PC-3 (cell line): ENCODE data around the gene DNAL1. TPM values are rescaled to one million over a fixed set of nuclear protein-coding genes. Genes with fewer than 3 reads are reported as not detected.

Source experiments
- ATAC-seq: fragments of 200-7000 bp; cut with Tn5 transposase; 2 replicates; pipeline ENCODE4 v1.9.1; 2020; ENCODE audit warnings: mild to moderate bottlenecking, moderate library complexity
- BruUV-seq: library from RNA; stranded (reverse); fragments of 400-500 nt; replicated peaks from 2 replicates; lab custom pipeline; 2021; lab: Mats Ljungman, UMichigan
- CTCF ChIA-PET: fragments of 300-600 bp; sonication (Branson Sonifier 250); formaldehyde crosslinking; loops from one replicate; lab custom pipeline; 2022; ENCODE audit warnings: antibody characterized with exemption; lab: Charles Lee
- POLR2A ChIA-PET: fragments of 300-600 bp; sonication (Branson Sonifier 250); formaldehyde crosslinking; loops from one replicate; lab custom pipeline; 2022; ENCODE audit warnings: antibody characterized with exemption; ENCODE audit not compliant: unreplicated experiment; lab: Charles Lee
- DNase-seq: peaks from one replicate; pipeline ENCODE4 v3.0.0-alpha.2; 2015
- H2AFZ ChIP-seq: fragments of 300-600 bp; sonication (generic); 2 replicates; pipeline ENCODE4 v1.6.0; 2016; ENCODE audit warnings: antibody characterized with exemption, low read length
- H3F3A ChIP-seq: fragments of 300-600 bp; sonication (generic); one replicate; pipeline ENCODE4 v1.6.0; 2017; ENCODE audit warnings: antibody characterized with exemption, low read length, control low read depth, mild to moderate bottlenecking; ENCODE audit not compliant: unreplicated experiment
- H3K27ac ChIP-seq: fragments of 300-600 bp; sonication (generic); 2 replicates; pipeline ENCODE4 v1.5.1; 2016; ENCODE audit warnings: mild to moderate bottlenecking, low read length
- H3K27me3 ChIP-seq: fragments of 300-600 bp; sonication (generic); 2 replicates; pipeline ENCODE4 v1.6.1; 2016; ENCODE audit warnings: low read length, mixed read lengths
- H3K36me3 ChIP-seq: fragments of 300-600 bp; sonication (generic); 2 replicates; pipeline ENCODE4 v1.6.1; 2016; ENCODE audit warnings: low read depth, mixed run types, low read length, mixed read lengths
- H3K4me1 ChIP-seq: fragments of 300-600 bp; sonication (generic); 2 replicates; pipeline ENCODE4 v1.5.1; 2016; ENCODE audit warnings: low read length; ENCODE audit not compliant: insufficient read depth
- H3K4me2 ChIP-seq: fragments of 300-600 bp; sonication (generic); 2 replicates; pipeline ENCODE4 v1.6.0; 2016; ENCODE audit warnings: low read length
- H3K4me3 ChIP-seq: fragments of 300-600 bp; sonication (generic); 2 replicates; pipeline ENCODE4 v1.5.1; 2016; ENCODE audit warnings: mild to moderate bottlenecking, low read length, mixed read lengths
- H3K79me2 ChIP-seq: fragments of 300-600 bp; sonication (generic); 2 replicates; pipeline ENCODE4 v1.6.1; 2017; ENCODE audit warnings: low read length, mixed read lengths
- H3K9ac ChIP-seq: fragments of 300-600 bp; sonication (generic); 2 replicates; pipeline ENCODE4 v1.6.0; 2016; ENCODE audit warnings: mild to moderate bottlenecking, low read length
- H3K9me2 ChIP-seq: fragments of 300-600 bp; sonication (generic); replicated peaks from 2 replicates; pipeline ENCODE4 v1.6.1; 2016; ENCODE audit warnings: mixed run types, low read length, mixed read lengths
- H3K9me3 ChIP-seq: fragments of 300-600 bp; sonication (generic); 2 replicates; pipeline ENCODE4 v1.6.1; 2016; ENCODE audit warnings: low read length, mixed read lengths
- H4K20me1 ChIP-seq: fragments of 300-600 bp; sonication (generic); 2 replicates; pipeline ENCODE4 v1.6.1; 2016; ENCODE audit warnings: low read length, mixed read lengths
- EZH2 ChIP-seq: fragments of 300-600 bp; sonication (generic); IDR thresholded peaks from one replicate; pipeline ENCODE4 v1.6.1; 2017; ENCODE audit warnings: antibody characterized with exemption, mild to moderate bottlenecking, low read length; ENCODE audit not compliant: unreplicated experiment
- EZH2phosphoT487 ChIP-seq: fragments of 300-600 bp; sonication (generic); IDR thresholded peaks from 2 replicates; pipeline ENCODE4 v1.6.1; 2018; ENCODE audit warnings: mild to moderate bottlenecking, antibody characterized with exemption, low read length, borderline replicate concordance
- intact Hi-C: fragments of 100-400 bp; cut with micrococcal nuclease; formaldehyde crosslinking; loops from 2 replicates; pipeline ENCODE4 v1.9.0; 2023
- total RNA-seq: library from RNA; depleted of rRNA; stranded (reverse); fragments of >200 nt; gene quantifications from 2 replicates; pipeline ENCODE4 v1.2.3, GENCODE V29; 2014
- TF ChIP-seq, protein P1 (sequence below): fragments of 300-600 bp; sonication (generic); conservative IDR thresholded peaks from 2 replicates; pipeline ENCODE4 v1.5.1; 2017; ENCODE audit warnings: antibody characterized with exemption, low read depth, mild to moderate bottlenecking, low read length

Gene DNAL1
- total RNA-seq, 1 experiment from 2014 or later = 2.6 TPM

DNA sequence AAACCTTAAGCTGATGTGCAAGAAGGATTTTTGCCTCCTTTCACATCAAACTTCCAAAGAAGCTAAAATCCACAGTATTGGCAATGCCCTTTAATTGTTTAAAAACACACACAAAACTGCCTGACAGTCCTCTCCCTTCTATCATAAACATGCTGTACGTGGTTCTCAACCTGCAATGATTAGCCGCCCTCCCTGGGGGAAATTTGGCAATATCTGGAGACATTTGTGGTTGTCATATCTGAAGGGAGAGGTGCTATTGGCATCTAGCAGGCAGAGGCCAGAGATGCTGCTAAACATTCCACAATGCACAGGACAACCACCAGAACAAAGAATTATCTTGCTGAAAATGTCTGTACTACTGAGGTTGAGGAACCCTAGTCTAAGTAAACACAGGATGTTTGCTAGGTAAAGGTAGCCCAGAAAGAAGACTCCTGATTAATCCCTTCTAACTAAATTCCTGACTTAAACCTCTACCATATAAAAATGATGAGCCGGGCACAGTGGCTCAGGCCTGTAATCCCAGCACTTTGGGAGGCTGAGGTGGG is 31.3 kb upstream of the DNAL1 start:
- TF ChIP-seq EZH2phosphoT487 (no peak), EZH2 (no peak)
- TF ChIP-seq, protein P1, sequence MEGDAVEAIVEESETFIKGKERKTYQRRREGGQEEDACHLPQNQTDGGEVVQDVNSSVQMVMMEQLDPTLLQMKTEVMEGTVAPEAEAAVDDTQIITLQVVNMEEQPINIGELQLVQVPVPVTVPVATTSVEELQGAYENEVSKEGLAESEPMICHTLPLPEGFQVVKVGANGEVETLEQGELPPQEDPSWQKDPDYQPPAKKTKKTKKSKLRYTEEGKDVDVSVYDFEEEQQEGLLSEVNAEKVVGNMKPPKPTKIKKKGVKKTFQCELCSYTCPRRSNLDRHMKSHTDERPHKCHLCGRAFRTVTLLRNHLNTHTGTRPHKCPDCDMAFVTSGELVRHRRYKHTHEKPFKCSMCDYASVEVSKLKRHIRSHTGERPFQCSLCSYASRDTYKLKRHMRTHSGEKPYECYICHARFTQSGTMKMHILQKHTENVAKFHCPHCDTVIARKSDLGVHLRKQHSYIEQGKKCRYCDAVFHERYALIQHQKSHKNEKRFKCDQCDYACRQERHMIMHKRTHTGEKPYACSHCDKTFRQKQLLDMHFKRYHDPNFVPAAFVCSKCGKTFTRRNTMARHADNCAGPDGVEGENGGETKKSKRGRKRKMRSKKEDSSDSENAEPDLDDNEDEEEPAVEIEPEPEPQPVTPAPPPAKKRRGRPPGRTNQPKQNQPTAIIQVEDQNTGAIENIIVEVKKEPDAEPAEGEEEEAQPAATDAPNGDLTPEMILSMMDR = no peak
- Histone ChIP-seq H3K79me2 (no peaks in the 10 kb centered on the region), H3K9me3 (no peaks in the 10 kb centered on the region), H3K4me1 (peaks cover 13% of the 10 kb centered on the region), H2AFZ (peak overlapping the region; percentile 85), H3K4me3 (peak overlapping the region; percentile 83), H3K27me3 (no peaks in the 10 kb centered on the region), H3K9me2 (no peaks in the 10 kb centered on the region), H3K4me2 (peak overlapping the region; percentile 70), H3F3A (no peaks in the 10 kb centered on the region), H3K27ac (peak overlapping the region; percentile 11; the same call in 1 of the 2 replicates), H4K20me1 (no peaks in the 10 kb centered on the region), H3K9ac (peak overlapping the region; percentile 48; the same call in 1 of the 2 replicates), H3K36me3 (no peaks in the 10 kb centered on the region)
- ATAC-seq (peak; percentile 53), DNase-seq (peak; percentile 67)
- no TSS peak for BruUV-seq
- CTCF ChIA-PET = interaction anchor here (0.6 kb wide), 2 partner anchors 25 to 102 kb away, joined by 3 to 4 read pairs; no protein-coding TSS in a partner anchor
- POLR2A ChIA-PET = no interaction called here
- intact Hi-C loops = loop anchor here (5.0 kb wide), 1 partner anchor 121 kb away; the partner anchor contains the start of gene RIOX1

DNA sequence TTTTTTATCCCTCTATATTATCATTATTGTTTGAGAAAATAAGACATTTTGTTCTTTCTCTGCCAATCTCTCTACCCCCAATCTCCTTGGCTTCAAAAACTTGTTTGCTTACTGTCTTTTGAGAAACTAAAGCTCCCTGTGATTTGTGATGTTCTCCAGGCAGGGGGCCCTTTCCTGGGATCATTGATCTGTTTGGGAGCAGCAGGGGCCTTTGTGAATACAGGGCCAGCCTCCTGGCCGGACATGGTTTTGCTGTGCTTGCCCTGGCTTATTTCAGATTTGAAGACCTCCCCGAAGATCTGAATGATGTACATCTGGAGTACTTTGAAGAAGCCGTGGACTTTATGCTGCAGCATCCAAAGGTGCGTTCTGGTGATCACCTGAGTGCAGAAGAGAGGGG is 28.0 kb upstream of the DNAL1 start:
- Histone ChIP-seq H3K9me3 (no peaks in the 10 kb centered on the region), H3K36me3 (no peaks in the 10 kb centered on the region), H3K4me3 (no peak overlapping the region), H3K9me2 (no peaks in the 10 kb centered on the region), H3K27me3 (no peaks in the 10 kb centered on the region), H4K20me1 (no peaks in the 10 kb centered on the region), H3K4me2 (no peak overlapping the region), H3K79me2 (no peaks in the 10 kb centered on the region), H2AFZ (no peak overlapping the region), H3F3A (no peaks in the 10 kb centered on the region), H3K4me1 (peaks cover 13% of the 10 kb centered on the region), H3K9ac (no peak overlapping the region), H3K27ac (no peak overlapping the region)
- POLR2A ChIA-PET = no interaction called here
- DNase-seq (no peak), ATAC-seq (no peak)
- TF ChIP-seq, protein P1 = no peak
- TF ChIP-seq EZH2 (no peak), EZH2phosphoT487 (no peak)
- CTCF ChIA-PET = no interaction called here
- intact Hi-C loops = no loop called here
- no TSS peak for BruUV-seq

DNA sequence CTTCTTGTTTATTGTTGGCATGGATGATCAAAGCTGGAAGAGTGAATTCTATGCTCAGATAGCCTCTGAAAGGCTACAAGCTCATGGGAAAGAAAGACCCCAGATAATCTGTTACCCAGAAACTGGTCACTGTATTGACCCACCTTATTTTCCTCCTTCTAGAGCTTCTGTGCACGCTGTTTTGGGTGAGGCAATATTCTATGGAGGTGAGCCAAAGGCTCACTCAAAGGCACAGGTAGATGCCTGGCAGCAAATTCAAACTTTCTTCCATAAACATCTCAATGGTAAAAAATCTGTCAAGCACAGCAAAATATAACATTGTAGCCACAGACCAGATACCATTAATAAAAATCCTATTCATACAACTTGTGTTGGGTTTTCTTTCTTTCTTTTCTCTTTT is 25.3 kb upstream of the DNAL1 start:
- Histone ChIP-seq H2AFZ (no peak overlapping the region), H3K4me2 (no peak overlapping the region), H3K27me3 (no peaks in the 10 kb centered on the region), H3F3A (no peaks in the 10 kb centered on the region), H4K20me1 (no peaks in the 10 kb centered on the region), H3K36me3 (no peaks in the 10 kb centered on the region), H3K4me1 (no peaks in the 10 kb centered on the region), H3K9me3 (no peaks in the 10 kb centered on the region), H3K9me2 (no peaks in the 10 kb centered on the region), H3K27ac (no peak overlapping the region), H3K4me3 (no peak overlapping the region), H3K9ac (no peak overlapping the region), H3K79me2 (no peaks in the 10 kb centered on the region)
- POLR2A ChIA-PET = no interaction called here
- DNase-seq = no peak
- intact Hi-C loops = no loop called here
- CTCF ChIA-PET = interaction anchor here (0.6 to 0.7 kb wide), 2 partner anchors 105 to 638 kb away, joined by 3 read pairs; no protein-coding TSS in a partner anchor
- no TSS peak for BruUV-seq
- no peak for ATAC-seq
- TF ChIP-seq, protein P1 = no peak
- TF ChIP-seq EZH2 (no peak), EZH2phosphoT487 (no peak)
